Panc1 (cell line): Measurements from ENCODE around the gene MKLN1. TPM values are rescaled to one million over a fixed set of nuclear protein-coding genes. Genes with fewer than 3 reads are reported as not detected.

Experiments used
- ATAC-seq: fragments of 200-7000 bp; cut with Tn5 transposase; 2 replicates; pipeline ENCODE4 v1.9.1; 2020; ENCODE audit warnings: mild to moderate bottlenecking, moderate library complexity
- BruUV-seq: library from RNA; stranded (reverse); fragments of 400-500 nt; replicated peaks from 2 replicates; lab custom pipeline; 2021; lab: Mats Ljungman, UMichigan
- CTCF ChIA-PET: fragments of 300-600 bp; sonication (Branson Sonifier 250); formaldehyde crosslinking; loops from one replicate; lab custom pipeline; 2022; ENCODE audit warnings: antibody characterized with exemption; lab: Charles Lee
- POLR2A ChIA-PET: fragments of 300-600 bp; sonication (Branson Sonifier 250); formaldehyde crosslinking; loops from one replicate; lab custom pipeline; 2022; ENCODE audit warnings: antibody characterized with exemption; lab: Charles Lee
- DNase-seq: peaks from one replicate; pipeline ENCODE4 v3.0.0-alpha.2; 2010; ENCODE audit warnings: low read depth, low spot score
- H3K27ac ChIP-seq: 2 replicates; pipeline ENCODE4 v1.5.1; 2011; ENCODE audit warnings: mild to moderate bottlenecking, low read length, inconsistent platforms
- H3K27me3 ChIP-seq: fragments of 200-500 bp; sonication (Bioruptor generic); 2 replicates; pipeline ENCODE4 v1.6.0; 2014; ENCODE audit warnings: low read length, inconsistent platforms; ENCODE audit not compliant: control insufficient read depth, insufficient read depth
- H3K36me3 ChIP-seq: fragments of 200-500 bp; sonication (Bioruptor generic); 2 replicates; pipeline ENCODE4 v1.5.1; 2014; ENCODE audit warnings: inconsistent platforms, mild to moderate bottlenecking, low read length, moderate library complexity; ENCODE audit not compliant: control insufficient read depth, insufficient read depth
- H3K4me1 ChIP-seq: 2 replicates; pipeline ENCODE4 v1.5.1; 2011; ENCODE audit warnings: inconsistent platforms, mild to moderate bottlenecking, low read length, moderate library complexity; ENCODE audit not compliant: control insufficient read depth, insufficient read depth
- H3K4me3 ChIP-seq, 2 experiments: 2 replicates each; pipeline ENCODE4 v1.5.1; 2011 to 2012; ENCODE audit warnings: low read depth in 2 of 2, low read length in 2 of 2, mild to moderate bottlenecking in 2 of 2, inconsistent platforms in 1 of 2, moderate library complexity in 1 of 2
- H3K9me3 ChIP-seq: fragments of 200-500 bp; sonication (Bioruptor generic); 2 replicates; pipeline ENCODE4 v1.5.1; 2014; ENCODE audit warnings: low read depth, mild to moderate bottlenecking, inconsistent platforms, low read length, moderate library complexity; ENCODE audit not compliant: control insufficient read depth, insufficient read depth
- POLR2AphosphoS5 ChIP-seq: IDR thresholded peaks from 2 replicates; pipeline ENCODE4 v1.6.1; 2012; ENCODE audit warnings: mild to moderate bottlenecking, low read depth, low read length, moderate library complexity
- SIN3A ChIP-seq: IDR thresholded peaks from 2 replicates; pipeline ENCODE4 v1.6.1; 2012; ENCODE audit warnings: low read depth, mild to moderate bottlenecking, low read length, moderate library complexity, borderline replicate concordance; ENCODE audit not compliant: insufficient read depth
- TCF7L2 ChIP-seq: IDR thresholded peaks from 2 replicates; pipeline ENCODE4 v1.6.1; 2011; ENCODE audit warnings: mild to moderate bottlenecking, low read depth, low read length, inconsistent platforms
- in situ Hi-C: cut with HindIII; loops from 2 replicates; pipeline ENCODE4 v1.10.0; 2016; ENCODE audit warnings: low sequenced_read_pairs, low pct_unique_long_range_greater_than_20kb
- intact Hi-C: fragments of 100-400 bp; cut with micrococcal nuclease; formaldehyde crosslinking; loops from one replicate; pipeline ENCODE4 v1.10.0; 2022; ENCODE audit not compliant: unreplicated experiment
- total RNA-seq: library from RNA; stranded (reverse); gene quantifications from one replicate; pipeline ENCODE4 v1.2.1, GENCODE V29; 2021; ENCODE audit not compliant: unreplicated experiment
- TF ChIP-seq, protein P1 (sequence below), 2 experiments: IDR thresholded peaks; 2 replicates each; pipeline ENCODE4 v1.6.1; 2011 to 2012; ENCODE audit warnings: low read depth in 2 of 2, control low read depth in 1 of 2, low read length in 1 of 2, mild to moderate bottlenecking in 1 of 2, moderate library complexity in 1 of 2; ENCODE audit not compliant: insufficient read depth in 1 of 2
- TF ChIP-seq, protein P2 (sequence below): fragments of 450-650 bp; IDR thresholded peaks from 2 replicates; pipeline ENCODE4 v1.5.1; 2017; ENCODE audit warnings: mild to moderate bottlenecking

The MKLN1 gene
- total RNA-seq, 1 experiment from 2014 or later, result 46.4 TPM

DNA sequence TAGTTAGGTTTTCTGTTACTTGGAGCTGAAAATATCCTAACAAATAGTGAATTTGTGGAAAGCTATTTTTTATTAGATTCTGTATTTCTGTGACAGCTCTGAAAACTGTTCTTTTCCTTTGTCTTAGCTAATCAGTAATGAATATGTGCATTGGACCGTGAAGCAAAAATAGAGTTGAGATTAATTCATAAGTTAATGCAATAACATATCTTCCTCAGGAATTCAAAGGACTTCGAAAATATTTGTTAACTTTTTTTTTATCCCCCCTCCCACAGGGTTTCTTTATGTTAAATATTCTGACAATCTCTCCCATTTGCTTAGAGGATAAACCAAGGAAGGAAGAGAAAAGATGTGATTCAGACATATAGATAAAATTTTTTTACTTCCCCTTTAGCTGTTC lies 127.3 kb downstream of the MKLN1 start:
- ChIA-PET CTCF (interaction anchor here (0.5 kb wide), 1 partner anchor 298 kb away, joined by 4 read pairs; no protein-coding TSS in a partner anchor), POLR2A (no interaction called here)
- no peak for DNase-seq
- Histone ChIP-seq H3K4me1 (no peaks in the 10 kb centered on the region), H3K9me3 (no peaks in the 10 kb centered on the region), H3K4me3 (no peak overlapping the region), H3K27me3 (no peaks in the 10 kb centered on the region), H3K27ac (no peak overlapping the region), H3K36me3 (peaks cover 6% of the 10 kb centered on the region)
- TF ChIP-seq POLR2AphosphoS5 (no peak), SIN3A (no peak)
- TF ChIP-seq, protein P1, sequence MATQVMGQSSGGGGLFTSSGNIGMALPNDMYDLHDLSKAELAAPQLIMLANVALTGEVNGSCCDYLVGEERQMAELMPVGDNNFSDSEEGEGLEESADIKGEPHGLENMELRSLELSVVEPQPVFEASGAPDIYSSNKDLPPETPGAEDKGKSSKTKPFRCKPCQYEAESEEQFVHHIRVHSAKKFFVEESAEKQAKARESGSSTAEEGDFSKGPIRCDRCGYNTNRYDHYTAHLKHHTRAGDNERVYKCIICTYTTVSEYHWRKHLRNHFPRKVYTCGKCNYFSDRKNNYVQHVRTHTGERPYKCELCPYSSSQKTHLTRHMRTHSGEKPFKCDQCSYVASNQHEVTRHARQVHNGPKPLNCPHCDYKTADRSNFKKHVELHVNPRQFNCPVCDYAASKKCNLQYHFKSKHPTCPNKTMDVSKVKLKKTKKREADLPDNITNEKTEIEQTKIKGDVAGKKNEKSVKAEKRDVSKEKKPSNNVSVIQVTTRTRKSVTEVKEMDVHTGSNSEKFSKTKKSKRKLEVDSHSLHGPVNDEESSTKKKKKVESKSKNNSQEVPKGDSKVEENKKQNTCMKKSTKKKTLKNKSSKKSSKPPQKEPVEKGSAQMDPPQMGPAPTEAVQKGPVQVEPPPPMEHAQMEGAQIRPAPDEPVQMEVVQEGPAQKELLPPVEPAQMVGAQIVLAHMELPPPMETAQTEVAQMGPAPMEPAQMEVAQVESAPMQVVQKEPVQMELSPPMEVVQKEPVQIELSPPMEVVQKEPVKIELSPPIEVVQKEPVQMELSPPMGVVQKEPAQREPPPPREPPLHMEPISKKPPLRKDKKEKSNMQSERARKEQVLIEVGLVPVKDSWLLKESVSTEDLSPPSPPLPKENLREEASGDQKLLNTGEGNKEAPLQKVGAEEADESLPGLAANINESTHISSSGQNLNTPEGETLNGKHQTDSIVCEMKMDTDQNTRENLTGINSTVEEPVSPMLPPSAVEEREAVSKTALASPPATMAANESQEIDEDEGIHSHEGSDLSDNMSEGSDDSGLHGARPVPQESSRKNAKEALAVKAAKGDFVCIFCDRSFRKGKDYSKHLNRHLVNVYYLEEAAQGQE (IDR thresholded peaks at IDR 0.05; ENCODE audit: insufficient read depth in 1 of 2, low read depth in 2 of 2, low read length in 1 of 2), result no peak
- intact Hi-C loops, result no loop called here
- no TSS peak for BruUV-seq
- no peak for ATAC-seq
- in situ Hi-C loops, result no loop called here

DNA sequence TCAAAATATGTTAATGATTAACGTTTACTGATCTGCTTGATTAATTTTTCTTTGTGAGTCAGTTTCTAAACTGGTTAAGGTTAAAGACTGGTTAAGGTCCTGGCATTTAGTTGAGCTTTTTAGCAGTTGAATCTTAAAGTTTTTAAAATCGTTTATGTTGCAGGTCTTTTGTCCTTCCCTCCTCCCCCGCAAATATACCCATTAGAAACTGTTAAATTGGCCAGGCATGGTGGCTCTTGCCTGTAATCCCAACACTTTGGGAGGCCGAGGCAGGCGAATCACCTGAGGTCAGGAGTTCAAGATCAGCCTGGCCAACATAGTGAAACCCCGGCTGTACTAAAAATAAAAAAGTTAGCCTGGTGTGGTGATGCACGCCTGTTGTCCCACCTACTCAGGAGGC lies 127.9 kb downstream of the MKLN1 start:
- TF ChIP-seq, protein P1 (IDR thresholded peaks at IDR 0.05; ENCODE audit: insufficient read depth in 1 of 2, low read depth in 2 of 2, low read length in 1 of 2), result no peak
- TF ChIP-seq POLR2AphosphoS5 (no peak), TCF7L2 (no peak), SIN3A (no peak)
- TF ChIP-seq, protein P2, sequence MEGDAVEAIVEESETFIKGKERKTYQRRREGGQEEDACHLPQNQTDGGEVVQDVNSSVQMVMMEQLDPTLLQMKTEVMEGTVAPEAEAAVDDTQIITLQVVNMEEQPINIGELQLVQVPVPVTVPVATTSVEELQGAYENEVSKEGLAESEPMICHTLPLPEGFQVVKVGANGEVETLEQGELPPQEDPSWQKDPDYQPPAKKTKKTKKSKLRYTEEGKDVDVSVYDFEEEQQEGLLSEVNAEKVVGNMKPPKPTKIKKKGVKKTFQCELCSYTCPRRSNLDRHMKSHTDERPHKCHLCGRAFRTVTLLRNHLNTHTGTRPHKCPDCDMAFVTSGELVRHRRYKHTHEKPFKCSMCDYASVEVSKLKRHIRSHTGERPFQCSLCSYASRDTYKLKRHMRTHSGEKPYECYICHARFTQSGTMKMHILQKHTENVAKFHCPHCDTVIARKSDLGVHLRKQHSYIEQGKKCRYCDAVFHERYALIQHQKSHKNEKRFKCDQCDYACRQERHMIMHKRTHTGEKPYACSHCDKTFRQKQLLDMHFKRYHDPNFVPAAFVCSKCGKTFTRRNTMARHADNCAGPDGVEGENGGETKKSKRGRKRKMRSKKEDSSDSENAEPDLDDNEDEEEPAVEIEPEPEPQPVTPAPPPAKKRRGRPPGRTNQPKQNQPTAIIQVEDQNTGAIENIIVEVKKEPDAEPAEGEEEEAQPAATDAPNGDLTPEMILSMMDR, result no peak
- in situ Hi-C loops, result no loop called here
- intact Hi-C loops, result no loop called here
- POLR2A ChIA-PET, result no interaction called here
- Histone ChIP-seq H3K27me3 (no peaks in the 10 kb centered on the region), H3K27ac (no peak overlapping the region), H3K9me3 (no peaks in the 10 kb centered on the region), H3K36me3 (peaks cover 5% of the 10 kb centered on the region), H3K4me1 (no peaks in the 10 kb centered on the region), H3K4me3 (no peak overlapping the region)
- BruUV-seq, result no TSS peak
- DNase-seq, result no peak
- CTCF ChIA-PET, result interaction anchor here (0.5 to 0.6 kb wide), 2 partner anchors 13 to 298 kb away, joined by 4 read pairs; no protein-coding TSS in a partner anchor
- ATAC-seq, result no peak
